ENCODE data around the gene FRS2.

- no peak for TF ChIP-seq CTCF (IDR thresholded peaks at IDR 0.05)
- no peak for TF ChIP-seq POLR2AphosphoS5 (IDR thresholded peaks at IDR 0.05)
- TF ChIP-seq EP300 (IDR thresholded peaks at IDR 0.05; ENCODE audit: low read depth), result no peak
Measured at GRCh38 chr12:69620077-69620476, 149.9 kb downstream of the FRS2 start.
